HT1080 (cell line): ENCODE results near the gene NOS1AP. TPM values are rescaled to one million over a fixed set of nuclear protein-coding genes. Genes with fewer than 3 reads are reported as not detected.
A peak's percentile ranks its signal among the peaks of the same experiment; 100 is the strongest.
"Not testable (repeated sequence)": the region's sequence is repeated elsewhere in the genome, so short reads cannot be mapped to it uniquely, and the experiment has no call there.

Experiments
- DNase-seq: peaks from one replicate; pipeline ENCODE4 v3.0.0-alpha.2; 2015; ENCODE audit warnings: low read depth
- total RNA-seq: library from RNA; depleted of rRNA; stranded (reverse); fragments of >200 nt; shearing (Covaris generic); gene quantifications from 2 replicates; pipeline ENCODE4 v1.2.3, GENCODE V29; 2014

The NOS1AP gene
- total RNA-seq, 1 experiment from 2014 or later = 1.8 TPM

- DNase-seq = no peak
Observed at GRCh38 chr1:162191396-162192305, 122.2 kb downstream of the NOS1AP start.

- no peak for DNase-seq
Observed at GRCh38 chr1:162192306-162192678, 122.8 kb downstream of the NOS1AP start.

GRCh38 chr1:162192763-162193162 lies 123.3 kb downstream of the NOS1AP start:
- no peak for DNase-seq

- no peak for DNase-seq
Observed at GRCh38 chr1:162193221-162193620, 123.7 kb downstream of the NOS1AP start.

GRCh38 chr1:162193815-162194214 lies 124.3 kb downstream of the NOS1AP start:
- DNase-seq = no peak

GRCh38 chr1:162195567-162195966 lies 126.1 kb downstream of the NOS1AP start:
- no peak for DNase-seq

- no peak for DNase-seq
Observed at GRCh38 chr1:162196387-162196786, 126.9 kb downstream of the NOS1AP start.

- DNase-seq = no peak
Observed at GRCh38 chr1:162197041-162197531, 127.6 kb downstream of the NOS1AP start.

GRCh38 chr1:162197615-162198421 lies 128.3 kb downstream of the NOS1AP start:
- DNase-seq = no peak

- DNase-seq = peak; percentile 39
Observed at GRCh38 chr1:162200096-162200847, 130.8 kb downstream of the NOS1AP start.

GRCh38 chr1:162201062-162201461 lies 131.6 kb downstream of the NOS1AP start:
- DNase-seq = not testable (repeated sequence)

GRCh38 chr1:162204129-162204822 lies 134.8 kb downstream of the NOS1AP start:
- DNase-seq = no peak

- no peak for DNase-seq
Observed at GRCh38 chr1:162204823-162205155, 135.3 kb downstream of the NOS1AP start.

- DNase-seq = no peak
Observed at GRCh38 chr1:162206300-162206699, 136.8 kb downstream of the NOS1AP start.

- no peak for DNase-seq
Observed at GRCh38 chr1:162206749-162207635, 137.5 kb downstream of the NOS1AP start.

- DNase-seq = no peak
Observed at GRCh38 chr1:162207862-162208261, 138.4 kb downstream of the NOS1AP start.

- peak; percentile 23 for DNase-seq
Observed at GRCh38 chr1:162210196-162210595, 140.7 kb downstream of the NOS1AP start.

GRCh38 chr1:162212713-162213112 lies 143.2 kb downstream of the NOS1AP start:
- no peak for DNase-seq

- DNase-seq = no peak
Observed at GRCh38 chr1:162213281-162213912, 143.9 kb downstream of the NOS1AP start.
